ENCODE results near the gene SFT2D1.

DNA sequence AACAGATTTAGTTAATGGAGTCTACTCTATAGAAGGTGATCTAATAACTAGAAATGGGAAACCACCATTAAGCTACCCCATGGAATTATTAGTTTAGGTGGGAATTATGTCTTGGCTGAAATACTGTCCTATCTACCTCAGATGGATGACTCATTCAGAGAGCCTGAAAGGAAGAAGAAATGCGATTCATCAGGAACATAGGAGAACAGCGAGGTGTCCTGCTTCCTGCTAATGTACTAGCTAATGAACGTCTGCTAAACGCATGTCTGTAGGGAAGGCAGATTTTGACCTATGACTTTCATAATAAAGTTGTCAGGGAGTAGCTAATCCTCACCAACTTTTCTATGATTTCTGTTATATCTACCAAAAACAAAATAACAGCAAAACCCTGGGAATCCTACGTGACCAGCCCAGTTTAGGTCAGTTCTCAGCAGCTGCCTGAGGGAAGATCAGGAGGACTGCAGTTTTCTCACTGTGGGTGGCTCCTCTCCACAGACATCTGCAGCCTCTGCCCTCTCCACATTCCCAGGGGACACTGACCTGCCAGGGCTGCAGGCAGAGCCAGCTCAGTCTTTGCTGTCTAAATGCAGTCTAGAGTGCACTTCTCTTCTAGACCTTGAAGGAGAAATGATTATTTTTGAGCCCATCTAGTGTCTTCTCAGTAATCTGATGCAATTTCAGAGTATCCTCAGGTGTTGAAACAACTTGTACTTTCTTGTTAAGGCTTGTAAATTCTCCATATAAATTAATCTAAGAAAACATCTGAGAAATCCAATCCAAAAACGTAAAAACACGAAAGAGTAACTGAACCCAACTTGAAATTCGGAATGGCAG lies 18.1 kb upstream of the SFT2D1 start:
- TF ChIP-seq, protein P1, sequence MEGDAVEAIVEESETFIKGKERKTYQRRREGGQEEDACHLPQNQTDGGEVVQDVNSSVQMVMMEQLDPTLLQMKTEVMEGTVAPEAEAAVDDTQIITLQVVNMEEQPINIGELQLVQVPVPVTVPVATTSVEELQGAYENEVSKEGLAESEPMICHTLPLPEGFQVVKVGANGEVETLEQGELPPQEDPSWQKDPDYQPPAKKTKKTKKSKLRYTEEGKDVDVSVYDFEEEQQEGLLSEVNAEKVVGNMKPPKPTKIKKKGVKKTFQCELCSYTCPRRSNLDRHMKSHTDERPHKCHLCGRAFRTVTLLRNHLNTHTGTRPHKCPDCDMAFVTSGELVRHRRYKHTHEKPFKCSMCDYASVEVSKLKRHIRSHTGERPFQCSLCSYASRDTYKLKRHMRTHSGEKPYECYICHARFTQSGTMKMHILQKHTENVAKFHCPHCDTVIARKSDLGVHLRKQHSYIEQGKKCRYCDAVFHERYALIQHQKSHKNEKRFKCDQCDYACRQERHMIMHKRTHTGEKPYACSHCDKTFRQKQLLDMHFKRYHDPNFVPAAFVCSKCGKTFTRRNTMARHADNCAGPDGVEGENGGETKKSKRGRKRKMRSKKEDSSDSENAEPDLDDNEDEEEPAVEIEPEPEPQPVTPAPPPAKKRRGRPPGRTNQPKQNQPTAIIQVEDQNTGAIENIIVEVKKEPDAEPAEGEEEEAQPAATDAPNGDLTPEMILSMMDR (IDR thresholded peaks at IDR 0.05): no peak
- TF ChIP-seq POLR2A (IDR thresholded peaks at IDR 0.05) (no peak), EP300 (IDR thresholded peaks at IDR 0.05) (no peak)
